GM18505 (cell line): ENCODE data around the gene NUBPL.
"Not testable (repeated sequence)": the region's sequence is repeated elsewhere in the genome, so short reads cannot be mapped to it uniquely, and the experiment has no call there.

Experiments
- ATAC-seq: cut with Tn5 transposase; IDR thresholded peaks from one replicate; pipeline ENCODE4 v1.9.1; 2021; ENCODE audit not compliant: unreplicated experiment
- POLR2A ChIP-seq: IDR thresholded peaks from 4 replicates; pipeline ENCODE4 v1.6.1; 2011; ENCODE audit warnings: borderline replicate concordance; ENCODE audit not compliant: insufficient read depth, insufficient read length; ENCODE audit errors: extremely low read depth

The NUBPL gene

DNA sequence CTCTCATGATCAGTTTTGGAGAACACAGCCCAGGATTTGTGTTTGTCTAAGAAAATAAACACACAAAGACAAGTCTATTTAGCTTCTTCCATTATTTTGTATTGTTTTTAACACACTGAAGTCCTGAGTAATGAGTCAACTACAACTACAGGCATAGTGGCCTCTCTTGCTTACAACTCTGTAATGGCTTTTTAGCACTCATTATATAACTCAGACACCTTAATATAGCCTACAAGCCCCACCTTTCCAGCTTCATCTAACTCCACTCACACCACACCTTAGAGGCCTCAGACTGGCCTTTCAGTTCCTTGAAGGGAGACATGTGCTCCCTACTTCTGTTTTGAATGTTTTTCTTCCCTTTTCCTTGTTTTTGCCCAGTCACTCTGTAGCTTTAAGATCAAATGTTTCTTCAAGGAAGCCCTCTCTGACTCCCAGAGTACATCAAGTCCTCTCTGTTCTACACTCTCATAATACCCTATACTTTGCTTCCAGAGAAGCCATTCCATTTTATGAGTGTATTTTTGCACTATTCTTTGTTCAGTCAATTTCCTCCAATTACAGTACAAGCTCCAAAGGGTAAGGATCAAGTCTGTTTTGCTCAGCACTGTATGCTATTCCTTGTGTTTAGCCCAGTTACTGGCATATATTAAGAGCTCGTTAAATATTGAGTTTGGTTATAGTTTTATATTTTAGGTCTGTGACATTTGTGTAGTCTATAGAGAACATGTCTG, 282.3 kb downstream of the NUBPL start:
- no peak for ATAC-seq
- no peak for TF ChIP-seq POLR2A

DNA sequence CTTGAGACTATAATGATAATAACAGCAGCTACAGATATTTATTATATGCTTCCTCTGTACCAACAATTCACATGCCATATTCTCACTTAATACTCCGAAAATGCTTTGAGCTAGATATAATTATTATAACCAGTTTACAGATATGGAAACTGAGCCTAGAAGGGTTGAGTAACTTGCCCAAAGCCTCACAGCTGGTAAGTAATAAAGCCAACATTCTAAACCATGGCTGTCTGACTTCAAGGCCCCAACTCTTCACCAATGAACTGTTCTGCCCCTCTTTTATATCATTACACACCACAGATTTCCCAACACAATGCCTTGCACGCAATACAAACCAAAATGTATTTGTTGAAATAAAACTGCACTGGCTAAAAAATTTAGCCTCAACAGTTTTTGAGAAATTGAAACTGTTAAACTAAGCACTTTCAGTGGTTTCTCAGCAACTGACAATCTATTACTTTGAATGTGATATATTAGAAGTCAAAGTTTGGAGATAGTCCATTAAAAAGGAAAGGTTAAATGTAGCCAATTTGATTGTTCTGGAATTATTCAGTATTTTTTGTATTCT, 293.4 kb downstream of the NUBPL start:
- no peak for ATAC-seq
- no peak for TF ChIP-seq POLR2A

GRCh38 chr14:31855262-31855661, 294.1 kb downstream of the NUBPL start:
- no peak for ATAC-seq
- no peak for TF ChIP-seq POLR2A

DNA sequence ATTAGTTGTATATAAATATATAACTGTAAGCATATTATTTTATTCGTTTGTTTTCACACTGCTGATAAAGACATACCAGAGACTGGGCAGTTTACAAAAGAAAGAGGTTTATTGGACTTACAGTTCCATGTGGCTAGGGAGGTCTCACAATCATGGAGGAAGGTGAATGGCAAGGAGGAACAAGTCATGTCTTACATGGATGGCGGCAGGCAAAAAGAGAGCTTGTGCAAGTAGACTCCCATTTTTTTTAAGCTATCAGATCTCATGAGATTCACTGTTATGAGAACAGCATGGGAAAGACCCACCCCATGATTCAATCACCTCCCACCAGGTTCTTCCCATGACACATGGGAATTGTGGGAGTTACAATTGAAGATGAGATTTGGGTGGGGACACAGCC, 294.8 kb downstream of the NUBPL start:
- not testable (repeated sequence) for ATAC-seq

DNA sequence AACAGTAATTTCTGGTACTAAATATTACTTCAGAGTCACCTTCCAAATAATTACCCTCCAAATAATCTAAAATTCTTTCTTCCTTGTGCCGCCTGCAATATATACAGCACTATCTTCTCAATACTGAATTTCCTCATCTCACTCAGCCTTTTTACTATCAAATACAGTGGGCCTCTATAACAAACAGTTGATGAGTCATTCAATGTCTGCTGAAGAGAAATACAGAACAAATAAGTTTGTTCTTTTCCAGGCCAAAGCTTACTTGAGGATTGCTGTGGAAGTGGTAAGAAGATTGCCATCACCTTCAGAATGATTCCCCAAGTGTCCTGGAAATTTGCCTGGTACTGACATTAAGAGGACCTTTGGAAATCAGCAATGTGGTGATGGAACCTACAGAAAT, 297.7 kb downstream of the NUBPL start:
- no peak for ATAC-seq
- no peak for TF ChIP-seq POLR2A

DNA sequence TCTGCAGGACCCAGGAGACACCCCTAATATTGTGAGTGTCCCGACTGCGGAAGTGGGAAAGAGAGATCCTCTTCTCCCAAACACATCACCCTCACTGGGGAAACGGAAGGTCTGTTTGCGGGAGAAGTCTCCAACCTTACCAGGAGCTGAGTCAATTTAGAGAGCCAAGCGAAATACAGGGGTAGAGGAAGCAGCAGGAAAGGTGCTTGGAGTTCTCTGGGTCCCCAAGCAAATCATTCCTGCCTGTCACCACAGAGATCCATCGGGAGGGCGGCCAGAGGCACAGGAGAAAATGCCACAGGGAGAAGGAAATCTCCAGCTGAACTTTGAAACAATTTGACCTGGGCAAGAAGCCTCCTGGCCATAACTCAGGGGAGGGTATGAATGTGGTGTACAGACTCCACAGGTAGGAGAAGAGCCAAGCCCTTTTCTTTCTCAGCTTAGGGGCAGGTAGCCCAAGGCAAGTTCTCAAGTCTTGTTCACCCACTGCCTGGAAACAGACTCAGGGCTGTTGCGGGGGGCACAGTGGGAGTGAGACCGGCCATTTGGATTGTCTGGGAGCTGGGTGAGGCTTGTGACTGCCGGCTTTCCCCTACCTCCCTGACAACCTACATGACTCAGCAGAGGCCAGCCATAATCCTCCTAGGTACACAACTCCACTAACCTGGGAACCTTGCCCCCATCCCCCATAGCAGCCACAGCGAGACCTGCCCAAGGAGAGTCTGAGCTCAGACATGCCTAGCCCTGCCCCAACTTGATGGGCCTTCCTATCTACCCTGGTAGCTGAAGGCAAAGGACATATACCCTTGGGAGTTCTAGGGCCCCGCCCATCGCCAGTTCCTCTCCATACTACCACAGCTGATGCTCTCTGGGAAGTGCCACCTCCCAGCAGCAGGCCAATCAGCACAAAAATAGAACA, 304.0 kb downstream of the NUBPL start:
- TF ChIP-seq POLR2A: no peak
- no peak for ATAC-seq

DNA sequence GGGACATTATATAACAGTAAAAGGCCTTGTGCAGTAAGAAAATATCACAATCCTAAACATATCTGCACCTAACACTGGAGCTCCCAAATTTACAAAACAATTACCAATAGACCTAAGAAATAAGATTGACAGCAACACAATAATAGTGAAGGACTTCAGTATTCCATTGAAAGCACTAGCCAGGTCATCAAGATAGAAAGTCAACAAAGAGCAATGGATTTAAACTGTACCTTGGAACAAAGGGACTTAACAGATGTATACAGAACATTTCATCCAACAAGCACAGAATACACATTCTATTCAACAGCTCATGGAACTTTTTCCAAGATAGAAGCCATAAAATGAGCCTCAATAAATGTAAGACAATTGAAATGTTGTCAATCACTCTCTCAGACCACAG, 306.4 kb downstream of the NUBPL start:
- ATAC-seq: no peak
- no peak for TF ChIP-seq POLR2A

DNA sequence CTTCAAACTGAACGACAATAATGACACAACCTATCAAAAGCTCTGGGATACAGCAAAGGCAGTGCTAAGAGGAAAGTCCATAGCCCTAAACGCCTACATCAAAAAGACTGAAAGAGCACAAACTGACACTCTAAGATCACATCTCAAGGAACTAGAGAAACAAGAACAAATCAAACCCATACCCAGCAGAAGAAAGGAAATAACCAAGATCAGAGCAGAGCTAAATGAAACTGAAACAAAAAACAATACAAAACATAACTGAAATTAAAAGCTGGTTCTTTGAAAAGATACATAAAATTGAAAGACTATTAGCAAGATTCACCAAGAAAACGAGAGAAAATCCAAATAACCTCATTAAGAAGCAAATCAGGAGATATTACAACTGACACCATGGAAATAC, 306.9 kb downstream of the NUBPL start:
- not testable (repeated sequence) for ATAC-seq

DNA sequence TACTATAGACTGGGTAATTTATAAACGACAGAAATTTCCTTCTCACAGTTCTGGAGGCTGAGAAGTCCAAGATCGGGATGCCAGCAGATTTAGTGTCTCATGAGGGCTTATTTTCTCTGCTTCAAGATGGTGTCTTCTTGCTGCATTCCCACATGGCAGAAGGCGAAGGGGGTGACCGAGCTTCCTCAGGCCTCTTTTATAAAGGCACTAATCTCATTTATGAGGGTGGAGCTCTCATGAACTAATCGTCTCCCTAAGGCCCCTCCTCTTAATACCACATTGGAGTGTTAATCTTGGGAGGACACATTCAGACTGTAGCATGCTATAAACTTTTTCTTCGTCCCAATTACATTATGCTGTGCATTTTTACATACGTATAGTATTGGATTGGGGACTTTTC, 315.5 kb downstream of the NUBPL start:
- TF ChIP-seq POLR2A: no peak
- no peak for ATAC-seq

- ATAC-seq: no peak
- TF ChIP-seq POLR2A: no peak
Measured at GRCh38 chr14:31877255-31877798, 316.1 kb downstream of the NUBPL start.

DNA sequence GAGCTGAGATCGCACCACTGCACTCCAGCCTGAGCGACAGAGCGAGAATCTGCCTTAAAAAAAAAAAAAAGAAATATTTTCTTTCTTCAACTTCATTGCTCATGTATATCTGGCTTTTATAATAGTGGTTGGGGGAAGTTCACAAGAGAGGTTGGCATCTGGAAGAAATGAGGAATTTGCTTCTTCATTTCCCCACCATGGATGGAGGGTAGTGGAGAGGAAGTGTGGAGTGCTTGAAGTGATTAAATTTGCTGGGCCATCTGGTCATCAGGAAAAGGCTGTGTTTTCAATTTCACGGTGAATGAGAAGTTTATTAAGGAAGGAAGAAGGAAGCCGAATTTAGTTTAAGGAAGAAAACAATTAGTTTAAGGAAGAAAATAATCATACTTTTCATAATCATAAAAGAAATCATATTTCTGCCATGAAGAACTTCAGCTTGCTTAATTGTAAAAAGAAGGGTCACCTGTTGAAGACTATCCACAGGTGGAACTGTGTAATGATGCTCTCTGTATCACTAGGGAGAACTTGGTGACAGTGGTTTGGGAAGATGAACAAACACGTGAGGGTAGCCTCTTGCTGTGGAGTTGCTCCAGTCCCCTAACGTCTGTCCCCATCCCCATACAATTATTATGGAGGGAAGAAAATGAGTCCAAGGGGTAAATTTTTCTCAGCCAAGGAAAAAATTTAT, 318.6 kb downstream of the NUBPL start:
- ATAC-seq: no peak
- no peak for TF ChIP-seq POLR2A

- no peak for ATAC-seq
- TF ChIP-seq POLR2A: no peak
Measured at GRCh38 chr14:31880935-31881334, 319.7 kb downstream of the NUBPL start.

DNA sequence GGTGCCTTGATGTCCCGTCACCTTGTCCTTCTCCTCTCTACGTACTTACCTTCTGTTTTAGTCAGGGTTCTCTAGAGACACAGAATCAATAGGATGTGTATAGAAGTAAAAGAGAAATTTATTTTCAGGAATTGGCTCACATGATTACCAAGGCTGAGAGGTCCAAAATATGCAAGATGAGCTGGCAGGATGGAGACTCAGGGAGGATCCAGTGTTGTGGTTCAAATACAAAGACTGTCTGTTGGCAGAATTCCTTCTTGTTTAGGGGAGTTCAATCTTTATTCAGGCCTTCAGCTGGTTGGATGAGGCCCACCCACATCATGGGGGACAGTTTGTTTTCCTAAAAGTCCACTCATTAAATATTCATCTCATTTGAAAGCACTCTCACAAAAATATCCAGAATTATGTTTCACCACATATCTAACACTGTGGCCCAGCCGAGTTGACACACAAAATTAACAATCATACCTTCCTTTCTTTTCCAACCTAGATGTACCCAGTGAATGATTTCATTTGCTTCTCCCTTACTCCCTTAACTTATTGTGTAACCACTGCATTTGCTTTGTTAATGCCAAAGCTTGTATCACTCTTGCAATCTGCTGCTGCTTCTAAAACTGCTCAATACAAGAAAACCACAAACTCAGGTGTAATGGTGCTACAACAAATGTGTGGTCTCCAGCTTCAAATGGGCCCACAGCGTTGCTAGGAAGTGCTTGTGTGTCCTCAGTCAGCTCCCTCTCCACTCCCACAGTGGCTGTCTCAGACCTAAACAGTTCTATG, 320.5 kb downstream of the NUBPL start:
- TF ChIP-seq POLR2A: no peak
- no peak for ATAC-seq

GRCh38 chr14:31884238-31884637, 323.0 kb downstream of the NUBPL start:
- no peak for ATAC-seq
- no peak for TF ChIP-seq POLR2A
